HL-60 (cell line): ENCODE data around the gene PIK3CB.

Experiments
- DNase-seq, 2 experiments: peaks; one replicate each; pipeline ENCODE4 v3.0.0-alpha.2; 2010 to 2020; ENCODE audit warnings: low read depth in 1 of 2, low spot score in 1 of 2
- H3K27ac ChIP-seq: fragments of 250-450 bp; sonication (Bioruptor Pico); replicated peaks from 2 replicates; pipeline ENCODE4 v1.5.1; 2020; ENCODE audit warnings: mild to moderate bottlenecking, moderate library complexity
- H3K27me3 ChIP-seq: fragments of 250-450 bp; sonication (Bioruptor Pico); 2 replicates; pipeline ENCODE4 v1.5.1; 2021; ENCODE audit warnings: mild to moderate bottlenecking, moderate library complexity; ENCODE audit not compliant: insufficient read depth, poor library complexity, severe bottlenecking
- H3K4me3 ChIP-seq: replicated peaks from 2 replicates; pipeline ENCODE4 v1.5.1; 2011; ENCODE audit warnings: mild to moderate bottlenecking, control low read depth, low read length; ENCODE audit not compliant: insufficient read depth
- CTCF ChIP-seq: IDR thresholded peaks from one replicate; pipeline ENCODE4 v1.5.1; 2011; ENCODE audit warnings: low read length, control low read depth, inconsistent platforms; ENCODE audit not compliant: insufficient read depth
- GABPA ChIP-seq: IDR thresholded peaks from 2 replicates; pipeline ENCODE4 v1.6.1; 2012; ENCODE audit warnings: low read depth
- POLR2AphosphoS5 ChIP-seq: IDR thresholded peaks from 2 replicates; pipeline ENCODE4 v1.6.1; 2012; ENCODE audit warnings: low read depth
- REST ChIP-seq: IDR thresholded peaks from 2 replicates; pipeline ENCODE4 v1.6.1; 2012; ENCODE audit warnings: low read depth; ENCODE audit not compliant: insufficient replicate concordance
- SPI1 ChIP-seq: IDR thresholded peaks from 2 replicates; pipeline ENCODE4 v1.6.1; 2012; ENCODE audit warnings: low read depth, mild to moderate bottlenecking, borderline replicate concordance

The PIK3CB gene

GRCh38 chr3:138646513-138646912, 188.2 kb downstream of the PIK3CB start:
- TF ChIP-seq CTCF (no peak), POLR2AphosphoS5 (no peak), REST (no peak), SPI1 (no peak), GABPA (no peak)
- no peaks in the 10 kb centered on the region for H3K27me3 ChIP-seq
- no peak overlapping the region for H3K27ac ChIP-seq
- H3K4me3 ChIP-seq: no peak overlapping the region
- no peak for DNase-seq

- H3K4me3 ChIP-seq: no peak overlapping the region
- no peaks in the 10 kb centered on the region for H3K27me3 ChIP-seq
- no peak for DNase-seq
- no peak for TF ChIP-seq POLR2AphosphoS5
- no peak for TF ChIP-seq CTCF
- TF ChIP-seq SPI1: no peak
- TF ChIP-seq GABPA: no peak
- no peak for TF ChIP-seq REST
- H3K27ac ChIP-seq: no peak overlapping the region
Measured at GRCh38 chr3:138646008-138646407, 188.7 kb downstream of the PIK3CB start.

- no peak for DNase-seq
- Histone ChIP-seq H3K4me3 (no peak overlapping the region), H3K27ac (no peak overlapping the region), H3K27me3 (no peaks in the 10 kb centered on the region)
- TF ChIP-seq GABPA: no peak
- no peak for TF ChIP-seq REST
- no peak for TF ChIP-seq SPI1
- TF ChIP-seq CTCF: no peak
- TF ChIP-seq POLR2AphosphoS5: no peak
Measured at GRCh38 chr3:138642927-138643253, 191.8 kb downstream of the PIK3CB start.
